Heart right ventricle (tissue), 16 donors: ENCODE data around the gene IMPACT. TPM values are rescaled to one million over a fixed set of nuclear protein-coding genes. Genes with fewer than 3 reads are reported as not detected.

ENCODE experiments used
- ATAC-seq, 8 donors: fragments of 200-7000 bp; cut with Tn5 transposase; one replicate each; pipeline ENCODE4 v1.9.1; 2020; ENCODE audit warnings: mild to moderate bottlenecking in 8 of 8, moderate library complexity in 8 of 8, moderate number of reproducible peaks in 1 of 8
- DNase-seq, 2 donors: peaks; one replicate each; pipeline ENCODE4 v3.0.0-alpha.2; 2020
- H3K27ac ChIP-seq, 10 donors: fragments of 200-600 bp; sonication (generic) in 2 of 10; one replicate each; pipeline versions ENCODE4 v1.5.0 to v1.8.0; 2020 to 2022; ENCODE audit warnings: mild to moderate bottlenecking in 3 of 10
- H3K27me3 ChIP-seq, 7 donors: fragments of 200-600 bp; one replicate each; pipeline ENCODE4 v1.8.0; 2021 to 2022; ENCODE audit warnings: mild to moderate bottlenecking in 2 of 7
- H3K36me3 ChIP-seq, 9 donors: fragments of 200-600 bp; sonication (generic) in 1 of 9; one replicate each; pipeline versions ENCODE4 v1.5.0 to v1.8.0; 2020 to 2022; ENCODE audit warnings: mild to moderate bottlenecking in 2 of 9
- H3K4me1 ChIP-seq, 9 donors: fragments of 200-600 bp; sonication (generic) in 1 of 9; one replicate each; pipeline versions ENCODE4 v1.5.0 to v1.8.0; 2020 to 2022; ENCODE audit warnings: mild to moderate bottlenecking in 4 of 9
- H3K4me3 ChIP-seq, 10 donors: fragments of 200-600 bp; sonication (generic) in 2 of 10; one replicate each; pipeline versions ENCODE4 v1.5.0 to v1.8.0; 2020 to 2022; ENCODE audit warnings: mild to moderate bottlenecking in 7 of 10, moderate library complexity in 2 of 10
- H3K9me3 ChIP-seq, 11 donors: fragments of 200-600 bp in 10 of 11; sonication (generic) in 2 of 11; one replicate each; pipeline versions ENCODE4 v1.5.0 to v1.8.0; 2013 to 2022; ENCODE audit warnings: mild to moderate bottlenecking in 2 of 11, control low read depth in 1 of 11, moderate library complexity in 1 of 11
- WGBS, 2 donors: extraction: QIAGEN DNeasy Blood & Tissue Kit; methylation state at CpG; one replicate each; pipeline ENCODE4 v1.1.7; 2013; ENCODE audit warnings: inconsistent platforms in 1 of 2; 5-methylcytosine and 5-hydroxymethylcytosine counted together
- intact Hi-C, 10 donors: fragments of 100-400 bp; cut with DNase I; formaldehyde crosslinking; loops; one replicate each; pipeline versions ENCODE4 v1.11.1 to v1.14.2; 2022
- polyA plus RNA-seq, 2 donors: library from polyadenylated mRNA; stranded (reverse); fragments of 200-250 nt; gene quantifications; one replicate each; pipeline ENCODE4 v1.2.3, GENCODE V29; 2013
- total RNA-seq, 10 donors: library from RNA; stranded (reverse); fragmentation: NEBNext Ultra II Directional in 3 of 10; extraction: Animal tissue kit (Norgen Biotek cat#: 25700) in 3 of 10; gene quantifications; one replicate each; pipeline versions ENCODE4 v1.2.1 to v1.2.4, GENCODE V29; 2021 to 2023
- TF ChIP-seq, protein P1 (sequence below), 9 donors: fragments of 200-600 bp; sonication (generic) in 2 of 9; IDR thresholded peaks; one replicate each; pipeline versions ENCODE4 v1.5.0 to v1.8.0; 2021 to 2022; ENCODE audit warnings: antibody characterized with exemption in 9 of 9, mild to moderate bottlenecking in 5 of 9, moderate library complexity in 1 of 9
- donor health status: Arrhythmogenic right ventricular cardiomyopathy.
- donor health status: ischemic (EF 13 %, LVEDD 7.1; RV severe dilation, severe dysfunction).
- donor health status: healthy with polysubstance abuse.
- donor health status: DM: no; HTN: yes; CAD: no.
- donor health status: DM: no; HTN: no; CAD: no.
- donor health status: ischemic (EF 25% LVEDD 6.9; RV normal size, moderate dysfunction).
- donor health status: ischemic (EF 25% LVEDD 5.7; RV mildly dilated, moderate dysfunction).
- donor health status: healthy.
- donor health status: DM: yes; HTN: yes; CAD: no.
- donor health status: Ischemic cardiomyopathy.
- donor health status: ischemic (EF 35%, LVEDD 5.7; RV mildly dilated, moderate dysfunction).
- donor health status: nonischemic (EF 11% LVEDD 7.7; RV severe dilation, severe dysfunction).
- donor health status: DM: yes; HTN: yes; CAD: no.
- donor health status: PGD.
- donor health status: ischemic (EF 29% LVEDD 5.4; RV normal size, mild dysfunction).
- donor health status: nonischemic (EF 23%, LVEDD 6.1; RV moderate dilation, normal function).

IMPACT gene
- total and polyA plus RNA-seq, 12 donors: 4.5 to 33.8 (median 26.0) TPM

DNA sequence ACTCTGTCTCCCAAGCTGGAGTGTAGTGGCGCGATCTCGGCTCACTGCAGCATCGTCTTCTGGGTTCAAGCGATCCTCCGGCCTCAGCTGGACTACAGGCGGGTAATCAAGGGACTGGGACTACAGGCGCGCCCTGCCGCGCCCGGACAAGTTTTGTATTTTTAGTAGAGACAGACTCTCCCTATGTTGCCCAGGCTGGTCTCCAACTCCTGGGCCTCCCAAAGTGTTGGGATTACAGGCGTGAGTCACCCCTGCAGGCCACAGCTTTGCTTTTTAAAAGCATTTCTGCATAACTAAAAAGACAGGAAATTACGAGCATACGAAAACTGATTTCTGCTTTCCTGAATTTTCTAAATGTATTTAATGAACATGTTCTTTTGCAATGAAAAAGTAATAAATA is 27.9 kb upstream of the IMPACT start:
- WGBS, 2 donors: 90 to 93% methylated on average over 15 of the region's 15 CpGs

DNA sequence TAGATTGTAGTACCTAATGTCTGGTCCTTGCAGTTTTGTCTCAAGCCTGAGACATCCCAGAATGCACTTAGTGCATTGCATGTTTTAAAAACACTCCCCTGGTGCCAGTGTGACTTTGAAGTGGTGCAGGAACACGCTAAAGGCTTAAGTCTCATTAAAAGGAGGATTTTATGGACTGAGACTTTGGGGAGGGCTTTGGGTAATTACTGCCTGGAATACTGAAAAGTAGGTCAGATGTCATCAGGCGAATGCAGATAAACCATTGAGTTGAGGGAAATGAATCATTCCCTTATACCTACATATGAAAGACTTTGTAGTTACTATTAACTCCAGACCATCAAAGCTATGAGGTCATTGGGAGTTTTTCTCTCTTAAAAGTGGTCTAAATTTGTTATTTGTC is 25.9 kb upstream of the IMPACT start:
- Histone ChIP-seq H3K4me1 (peaks cover 0 to 25% (median 9%) of the 10 kb centered on the region in 9 donors), H3K27me3 (peaks cover 0 to 6% (median 0%) of the 10 kb centered on the region in 7 donors), H3K9me3 (no peaks in the 10 kb centered on the region), H3K36me3 (no peaks in the 10 kb centered on the region), H3K27ac (no peak overlapping the region), H3K4me3 (no peak overlapping the region)
- ATAC-seq (no peak), DNase-seq (no peak)
- 82 to 92% methylated on average over 2 of the region's 2 CpGs for WGBS, 2 donors
- intact Hi-C loops: no loop called here
- TF ChIP-seq, protein P1, sequence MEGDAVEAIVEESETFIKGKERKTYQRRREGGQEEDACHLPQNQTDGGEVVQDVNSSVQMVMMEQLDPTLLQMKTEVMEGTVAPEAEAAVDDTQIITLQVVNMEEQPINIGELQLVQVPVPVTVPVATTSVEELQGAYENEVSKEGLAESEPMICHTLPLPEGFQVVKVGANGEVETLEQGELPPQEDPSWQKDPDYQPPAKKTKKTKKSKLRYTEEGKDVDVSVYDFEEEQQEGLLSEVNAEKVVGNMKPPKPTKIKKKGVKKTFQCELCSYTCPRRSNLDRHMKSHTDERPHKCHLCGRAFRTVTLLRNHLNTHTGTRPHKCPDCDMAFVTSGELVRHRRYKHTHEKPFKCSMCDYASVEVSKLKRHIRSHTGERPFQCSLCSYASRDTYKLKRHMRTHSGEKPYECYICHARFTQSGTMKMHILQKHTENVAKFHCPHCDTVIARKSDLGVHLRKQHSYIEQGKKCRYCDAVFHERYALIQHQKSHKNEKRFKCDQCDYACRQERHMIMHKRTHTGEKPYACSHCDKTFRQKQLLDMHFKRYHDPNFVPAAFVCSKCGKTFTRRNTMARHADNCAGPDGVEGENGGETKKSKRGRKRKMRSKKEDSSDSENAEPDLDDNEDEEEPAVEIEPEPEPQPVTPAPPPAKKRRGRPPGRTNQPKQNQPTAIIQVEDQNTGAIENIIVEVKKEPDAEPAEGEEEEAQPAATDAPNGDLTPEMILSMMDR (IDR thresholded peaks at IDR 0.05): no peak

More for the DNA sequence above, 27.9 kb upstream of the IMPACT start:
- Histone ChIP-seq H3K27me3 (no peaks in the 10 kb centered on the region), H3K4me3 (peak overlapping the region in 3 of 10 donors; percentile 75 to 84 (median 76)), H3K27ac (peak overlapping the region in 1 of 10 donors; percentile 79), H3K36me3 (no peaks in the 10 kb centered on the region), H3K4me1 (peaks cover 0 to 36% (median 9%) of the 10 kb centered on the region in 9 donors), H3K9me3 (no peaks in the 10 kb centered on the region)
- TF ChIP-seq, protein P1 (IDR thresholded peaks at IDR 0.05): no peak
- ATAC-seq (no peak), DNase-seq (no peak)
- intact Hi-C loops: loop anchor here in 1 of 10 donors (10.0 kb wide), 1 partner anchor 956 kb away; the partner anchor contains the start of gene ZNF521

DNA sequence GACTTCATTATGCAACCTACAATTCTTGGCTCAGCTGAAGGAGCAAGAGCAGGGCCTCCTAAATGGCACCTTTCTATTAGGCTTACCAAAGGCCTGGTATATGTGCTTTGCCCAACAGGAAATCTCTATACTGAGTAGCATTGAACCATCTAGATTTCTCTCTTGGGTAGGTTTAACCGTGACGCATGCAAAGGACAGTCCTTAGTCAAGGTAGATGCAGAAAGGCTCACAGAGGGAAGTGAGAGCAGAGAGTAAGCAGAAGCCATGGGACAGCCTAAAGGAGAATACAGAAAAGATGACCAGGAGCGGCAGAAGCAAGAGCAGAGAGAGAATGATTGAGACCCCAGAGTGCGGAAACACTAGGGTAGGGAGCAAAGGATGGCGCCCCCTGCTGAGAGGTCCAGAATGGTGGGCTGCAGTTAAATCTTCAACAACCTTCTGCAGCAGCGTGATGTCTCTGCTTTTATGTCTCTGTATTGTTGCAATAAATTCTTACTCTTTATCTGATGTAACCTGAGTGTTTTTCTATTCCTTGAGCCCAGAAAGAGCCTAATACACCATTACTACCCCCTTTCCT is 24.2 kb upstream of the IMPACT start:
- peaks cover 0 to 20% (median 3%) of the 10 kb centered on the region in 7 donors for H3K27me3 ChIP-seq
- peaks cover 0 to 14% (median 5%) of the 10 kb centered on the region in 9 donors for H3K4me1 ChIP-seq
- no peak overlapping the region for H3K4me3 ChIP-seq
- no peak for ATAC-seq
- WGBS, 2 donors: 76 to 77% methylated on average over 6 of the region's 6 CpGs
- intact Hi-C loops: no loop called here
- DNase-seq: no peak
- H3K36me3 ChIP-seq: no peaks in the 10 kb centered on the region
- TF ChIP-seq, protein P1 (IDR thresholded peaks at IDR 0.05): peak in 7 of 9 donors; percentile 8 to 42 (median 22)
- H3K9me3 ChIP-seq: no peaks in the 10 kb centered on the region
- H3K27ac ChIP-seq: no peak overlapping the region

DNA sequence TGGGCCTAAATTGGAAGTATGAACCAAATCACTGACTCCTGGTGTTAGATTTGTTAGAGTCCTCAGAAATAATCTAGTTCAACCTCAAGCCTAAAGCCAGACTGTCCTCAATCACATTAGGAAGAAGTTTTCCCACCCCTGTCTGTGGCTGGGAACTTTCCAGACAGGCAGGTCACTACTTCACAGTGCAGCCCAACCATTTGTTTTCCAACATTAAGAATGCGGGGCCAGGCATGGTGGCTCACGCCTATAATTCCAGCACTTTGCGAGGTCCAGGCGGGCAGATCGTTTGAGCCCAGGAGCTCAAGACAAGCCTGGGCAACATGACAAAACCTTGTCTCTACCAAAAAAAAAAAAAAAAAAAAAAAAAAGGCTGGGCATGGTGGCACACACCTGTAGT is 23.4 kb upstream of the IMPACT start:
- Histone ChIP-seq H3K27me3 (peaks cover 0 to 24% (median 3%) of the 10 kb centered on the region in 7 donors), H3K4me1 (peaks cover 0 to 12% (median 4%) of the 10 kb centered on the region in 9 donors), H3K9me3 (no peaks in the 10 kb centered on the region), H3K36me3 (no peaks in the 10 kb centered on the region), H3K4me3 (no peak overlapping the region), H3K27ac (no peak overlapping the region)
- 77 to 87% methylated on average over 5 of the region's 5 CpGs for WGBS, 2 donors
- ATAC-seq: no peak
- DNase-seq: no peak
- intact Hi-C loops: no loop called here
- TF ChIP-seq, protein P1 (IDR thresholded peaks at IDR 0.05): no peak
